Stimulated activated CD8-positive, alpha-beta memory T cell treated with anti-CD3 and anti-CD28 coated beads, Interleukin-7, amount 100 ng/mL, for 24 hours (primary cell): ENCODE data around the gene TTLL5.
"Not testable (repeated sequence)": the region's sequence is repeated elsewhere in the genome, so short reads cannot be mapped to it uniquely, and the experiment has no call there.

Experiments used
- DNase-seq: peaks from one replicate; pipeline ENCODE4 v3.0.0-alpha.2; 2020; ENCODE audit warnings: low read depth

TTLL5 gene

GRCh38 chr14:75909630-75910029 is 248.6 kb downstream of the TTLL5 start:
- no peak for DNase-seq

GRCh38 chr14:75910048-75910447 is 249.0 kb downstream of the TTLL5 start:
- no peak for DNase-seq

- no peak for DNase-seq
Observed at GRCh38 chr14:75911883-75912282, 250.8 kb downstream of the TTLL5 start.

- DNase-seq, result no peak
Observed at GRCh38 chr14:75913183-75913582, 252.1 kb downstream of the TTLL5 start.

GRCh38 chr14:75915045-75915444 is 254.0 kb downstream of the TTLL5 start:
- no peak for DNase-seq

- no peak for DNase-seq
Observed at GRCh38 chr14:75917322-75917945, 256.4 kb downstream of the TTLL5 start.

- no peak for DNase-seq
Observed at GRCh38 chr14:75917946-75918335, 256.9 kb downstream of the TTLL5 start.

- not testable (repeated sequence) for DNase-seq
Observed at GRCh38 chr14:75920421-75920820, 259.4 kb downstream of the TTLL5 start.

GRCh38 chr14:75925141-75925840 is 264.2 kb downstream of the TTLL5 start:
- DNase-seq, result not testable (repeated sequence)

GRCh38 chr14:75926431-75927115 is 265.5 kb downstream of the TTLL5 start:
- no peak for DNase-seq

GRCh38 chr14:75927564-75928087 is 266.6 kb downstream of the TTLL5 start:
- DNase-seq, result no peak

- no peak for DNase-seq
Observed at GRCh38 chr14:75928690-75929181, 267.7 kb downstream of the TTLL5 start.

GRCh38 chr14:75933712-75934296 is 272.8 kb downstream of the TTLL5 start:
- no peak for DNase-seq

- DNase-seq, result no peak
Observed at GRCh38 chr14:75934998-75935628, 274.1 kb downstream of the TTLL5 start.

- DNase-seq, result no peak
Observed at GRCh38 chr14:75939200-75939599, 278.2 kb downstream of the TTLL5 start.

GRCh38 chr14:75941030-75941429 is 280.0 kb downstream of the TTLL5 start:
- DNase-seq, result no peak

- no peak for DNase-seq
Observed at GRCh38 chr14:75944607-75945241, 283.7 kb downstream of the TTLL5 start.

GRCh38 chr14:75946785-75947184 is 285.7 kb downstream of the TTLL5 start:
- no peak for DNase-seq

- DNase-seq, result no peak
Observed at GRCh38 chr14:75952489-75952888, 291.4 kb downstream of the TTLL5 start.

GRCh38 chr14:75959031-75959430 is 298.0 kb downstream of the TTLL5 start:
- no peak for DNase-seq

GRCh38 chr14:75960231-75960630 is 299.2 kb downstream of the TTLL5 start:
- no peak for DNase-seq
